HCT116 (cell line): ENCODE data around the gene CLASP1. TPM values are rescaled to one million over a fixed set of nuclear protein-coding genes. Genes with fewer than 3 reads are reported as not detected.

Source experiments
- ATAC-seq: fragments of 200-7000 bp; cut with Tn5 transposase; 2 replicates; pipeline ENCODE4 v1.9.1; 2020; ENCODE audit warnings: mild to moderate bottlenecking, moderate library complexity
- BruUV-seq: library from RNA; stranded (reverse); fragments of 400-500 nt; replicated peaks from 2 replicates; lab custom pipeline; 2021; lab: Mats Ljungman, UMichigan
- CTCF ChIA-PET: fragments of 300-600 bp; sonication (Branson Sonifier 250); formaldehyde crosslinking; loops from one replicate; lab custom pipeline; 2021; ENCODE audit warnings: antibody characterized with exemption; lab: Charles Lee
- POLR2A ChIA-PET: fragments of 300-600, 350-600 bp; sonication (Branson Sonifier 250); formaldehyde crosslinking; loops from one replicate; lab custom pipeline; 2021; ENCODE audit warnings: antibody characterized with exemption; lab: Charles Lee
- RAD21 ChIA-PET, 2 experiments: fragments of 300-600 bp; sonication (Branson Sonifier 250); formaldehyde crosslinking; loops; one replicate each; lab custom pipeline; 2023; ENCODE audit warnings: low total read pairs in 2 of 2; ENCODE audit not compliant: uncharacterized antibody in 2 of 2, unreplicated experiment in 2 of 2, low non-redundant PET in 1 of 2; lab: Charles Lee
- DNase-seq: peaks from one replicate; pipeline ENCODE4 v3.0.0-alpha.2; 2010; ENCODE audit warnings: low read depth, low spot score
- H2AFZ ChIP-seq: fragments of 200-600 bp; shearing (Covaris generic), sonication (generic); 2 replicates; pipeline ENCODE4 v1.6.1; 2017; ENCODE audit warnings: low read depth, mixed run types, mixed read lengths, antibody characterized with exemption, low read length; ENCODE audit not compliant: poor library complexity, severe bottlenecking
- H3K27ac ChIP-seq: 2 replicates; pipeline ENCODE4 v1.5.1; 2012; ENCODE audit warnings: low read depth, low read length
- H3K27me3 ChIP-seq: fragments of 200-600 bp; sonication (generic); 2 replicates; pipeline ENCODE4 v1.6.1; 2016; ENCODE audit warnings: mixed run types, low read length, mixed read lengths; ENCODE audit not compliant: insufficient read depth
- H3K36me3 ChIP-seq, 2 experiments: fragments of 200-500 bp in 1 of 2; fragments of 200-600 bp in 1 of 2; sonication (Bioruptor generic) in 1 of 2; sonication (generic) in 1 of 2; 2 replicates each; pipeline versions ENCODE4 v1.5.1 to v1.6.1; 2014 to 2016; ENCODE audit warnings: low read length in 2 of 2, inconsistent platforms in 1 of 2, mixed read lengths in 1 of 2, mixed run types in 1 of 2; ENCODE audit not compliant: insufficient read depth in 2 of 2, control insufficient read depth in 1 of 2
- H3K4me1 ChIP-seq, 2 experiments: fragments of 200-600 bp in 1 of 2; sonication (generic) in 1 of 2; 2 replicates each; pipeline versions ENCODE4 v1.5.1 to v1.6.1; 2012 to 2017; ENCODE audit warnings: low read length in 2 of 2, inconsistent platforms in 1 of 2, mild to moderate bottlenecking in 1 of 2, mixed read lengths in 1 of 2, mixed run types in 1 of 2, moderate library complexity in 1 of 2; ENCODE audit not compliant: insufficient read depth in 2 of 2, control insufficient read depth in 1 of 2
- H3K4me2 ChIP-seq: fragments of 200-600 bp; sonication (generic); 2 replicates; pipeline ENCODE4 v1.6.1; 2017; ENCODE audit warnings: mixed run types, low read length, mixed read lengths
- H3K4me3 ChIP-seq, 2 experiments: fragments of 200-600 bp in 1 of 2; sonication (generic) in 1 of 2; replicated peaks in 1 of 2; 2 replicates each; pipeline ENCODE4 v1.5.1; 2011 to 2016; ENCODE audit warnings: low read length in 2 of 2, control low read depth in 1 of 2, low read depth in 1 of 2, mild to moderate bottlenecking in 1 of 2, mixed read lengths in 1 of 2, mixed run types in 1 of 2
- H3K79me2 ChIP-seq: fragments of 200-600 bp; sonication (generic); 2 replicates; pipeline ENCODE4 v1.6.1; 2017; ENCODE audit warnings: mild to moderate bottlenecking, mixed run types, low read length, moderate library complexity, mixed read lengths; ENCODE audit not compliant: insufficient read depth
- H3K9ac ChIP-seq: fragments of 200-600 bp; sonication (generic); 2 replicates; pipeline ENCODE4 v1.6.1; 2016; ENCODE audit warnings: low read length, mixed read lengths
- H3K9me2 ChIP-seq: fragments of 200-600 bp; sonication (generic), shearing (Covaris generic); 2 replicates; pipeline ENCODE4 v1.6.1; 2017; ENCODE audit warnings: mixed run types, mild to moderate bottlenecking, moderate library complexity; ENCODE audit not compliant: insufficient read depth
- H3K9me3 ChIP-seq, 2 experiments: fragments of 200-500 bp in 1 of 2; fragments of 200-600 bp in 1 of 2; sonication (Bioruptor generic) in 1 of 2; sonication (generic) in 1 of 2; 2 replicates each; pipeline ENCODE4 v1.6.1; 2014 to 2017; ENCODE audit warnings: low read length in 2 of 2, mixed read lengths in 2 of 2, inconsistent platforms in 1 of 2, low read depth in 1 of 2, mild to moderate bottlenecking in 1 of 2, mixed run types in 1 of 2, moderate library complexity in 1 of 2; ENCODE audit not compliant: control insufficient read depth in 1 of 2, insufficient read depth in 1 of 2
- H4K20me1 ChIP-seq: fragments of 200-600 bp; sonication (generic), shearing (Covaris generic); 2 replicates; pipeline ENCODE4 v1.6.1; 2017; ENCODE audit warnings: mixed run types, mild to moderate bottlenecking, moderate library complexity; ENCODE audit not compliant: insufficient read depth
- CEBPB ChIP-seq: IDR thresholded peaks from 2 replicates; pipeline ENCODE4 v1.6.1; 2012; ENCODE audit warnings: low read depth
- ELF1 ChIP-seq: IDR thresholded peaks from 2 replicates; pipeline ENCODE4 v1.6.1; 2012; ENCODE audit warnings: low read depth, borderline replicate concordance
- FOSL1 ChIP-seq: IDR thresholded peaks from 2 replicates; pipeline ENCODE4 v1.6.1; 2012; ENCODE audit warnings: low read depth
- POLR2AphosphoS5 ChIP-seq: IDR thresholded peaks from 2 replicates; pipeline ENCODE4 v1.6.1; 2011; ENCODE audit warnings: mild to moderate bottlenecking, low read depth, low read length, moderate library complexity
- SP1 ChIP-seq: IDR thresholded peaks from 2 replicates; pipeline ENCODE4 v1.6.1; 2012; ENCODE audit warnings: low read depth
- intact Hi-C: fragments of 100-400 bp; cut with micrococcal nuclease; formaldehyde crosslinking; loops from 2 replicates; pipeline ENCODE4 v1.10.0; 2022
- total RNA-seq: library from RNA; stranded (reverse); gene quantifications from one replicate; pipeline ENCODE4 v1.2.1, GENCODE V29; 2021; ENCODE audit not compliant: unreplicated experiment
- TF ChIP-seq, protein P1 (sequence below): IDR thresholded peaks from 2 replicates; pipeline ENCODE4 v1.6.1; 2012

The CLASP1 gene
- total RNA-seq, 1 experiment from 2014 or later = 41.9 TPM

DNA sequence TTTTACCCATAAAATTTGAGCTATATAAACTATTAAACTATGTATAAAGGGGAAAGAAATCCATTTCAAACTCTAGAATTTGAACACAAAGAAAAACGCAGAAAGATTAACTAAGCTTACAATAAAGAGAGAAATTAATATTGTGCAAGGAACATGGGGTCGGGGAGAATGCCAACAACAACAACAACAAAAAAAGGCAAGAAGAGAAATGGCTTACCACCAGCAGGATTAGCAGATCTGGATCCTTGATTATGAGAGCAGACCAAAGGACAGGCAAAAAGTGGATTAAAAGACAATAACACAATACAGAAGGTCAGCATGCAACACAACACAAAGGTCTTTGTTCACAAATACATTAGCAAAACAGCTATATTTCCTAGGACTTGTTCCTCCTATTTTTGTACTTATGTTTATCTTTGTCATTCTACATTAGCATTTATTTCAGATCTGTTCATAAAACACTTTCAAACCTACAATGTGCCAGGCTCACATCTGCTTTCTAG is 222.0 kb downstream of the CLASP1 start:
- intact Hi-C loops = no loop called here
- Histone ChIP-seq H4K20me1 (no peaks in the 10 kb centered on the region), H3K9me3 (no peaks in the 10 kb centered on the region), H3K79me2 (no peaks in the 10 kb centered on the region), H3K4me3 (no peak overlapping the region), H3K9ac (no peak overlapping the region), H3K9me2 (no peaks in the 10 kb centered on the region), H3K27me3 (no peaks in the 10 kb centered on the region), H3K4me1 (peaks cover 5 to 7% of the 10 kb centered on the region in 2 experiments; a peak in 3 of 4 replicates), H3K27ac (no peak overlapping the region), H2AFZ (no peak overlapping the region), H3K36me3 (0 out of 4 replicates have a peak, but pooled peaks cover 0 to 6% of the 10 kb centered on the region in 2 experiments), H3K4me2 (no peak overlapping the region)
- DNase-seq (no peak), ATAC-seq (no peak)
- TF ChIP-seq FOSL1 = no peak
- ChIA-PET POLR2A (no interaction called here), RAD21 (no interaction called here), CTCF (no interaction called here)
- BruUV-seq = no TSS peak

DNA sequence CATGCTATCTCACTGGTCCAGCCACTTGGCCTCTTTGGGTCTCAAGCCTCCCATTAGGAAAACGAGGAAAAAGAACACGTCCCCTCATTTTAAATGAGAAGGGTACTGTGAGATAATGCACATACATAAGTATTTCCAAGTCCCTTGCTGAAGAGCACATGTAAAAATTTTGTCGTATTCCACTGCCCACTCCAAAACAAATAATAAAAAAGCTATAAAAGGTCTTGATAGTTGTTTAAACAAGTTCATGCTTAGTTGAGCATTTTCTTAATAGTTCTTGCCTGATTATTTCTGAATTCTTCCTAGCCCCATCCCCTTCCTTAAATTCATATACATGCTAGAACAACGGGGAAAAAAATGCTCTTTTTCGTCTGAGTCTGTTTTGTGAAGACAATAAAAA is 228.8 kb downstream of the CLASP1 start:
- Histone ChIP-seq H4K20me1 (no peaks in the 10 kb centered on the region), H3K27me3 (no peaks in the 10 kb centered on the region), H3K9me2 (no peaks in the 10 kb centered on the region), H2AFZ (no peak overlapping the region), H3K27ac (no peak overlapping the region), H3K4me3 (no peak overlapping the region), H3K9ac (no peak overlapping the region), H3K36me3 (peaks cover 2 to 3% of the 10 kb centered on the region in 2 experiments; a peak in 1 of 4 replicates), H3K9me3 (no peaks in the 10 kb centered on the region), H3K4me2 (no peak overlapping the region), H3K4me1 (no peaks in the 10 kb centered on the region), H3K79me2 (no peaks in the 10 kb centered on the region)
- DNase-seq = no peak
- no TSS peak for BruUV-seq
- ATAC-seq = no peak
- POLR2A ChIA-PET = no interaction called here
- CTCF ChIA-PET = no interaction called here
- RAD21 ChIA-PET = no interaction called here
- intact Hi-C loops = no loop called here
- TF ChIP-seq ELF1 (no peak), CEBPB (no peak), SP1 (no peak), POLR2AphosphoS5 (no peak)
- TF ChIP-seq, protein P1, sequence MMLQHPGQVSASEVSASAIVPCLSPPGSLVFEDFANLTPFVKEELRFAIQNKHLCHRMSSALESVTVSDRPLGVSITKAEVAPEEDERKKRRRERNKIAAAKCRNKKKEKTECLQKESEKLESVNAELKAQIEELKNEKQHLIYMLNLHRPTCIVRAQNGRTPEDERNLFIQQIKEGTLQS = no peak
